ENCODE data around the gene AMN.

GRCh38 chr14:102900631-102901571 is 21.6 kb upstream of the AMN start:
- TF ChIP-seq CTCF (IDR thresholded peaks at IDR 0.05) (no peak), POLR2A (IDR thresholded peaks at IDR 0.05) (no peak), EP300 (IDR thresholded peaks at IDR 0.05) (no peak)

Measured in ovary (tissue), 3 donors.